NCI-H2107 treated with DMSO at 0.1 percent for 48 hours (cell line): ENCODE data around the gene BNIP5.
"Not testable (repeated sequence)": the region's sequence is repeated elsewhere in the genome, so short reads cannot be mapped to it uniquely, and the experiment has no call there.

ENCODE experiments used
- DNase-seq: peaks from one replicate; lab custom pipeline; 2025; ENCODE audit not compliant: unreplicated experiment; lab: John Stamatoyannopoulos, UW

Gene BNIP5

GRCh38 chr6:36364669-36365479, 28.2 kb upstream of the BNIP5 start:
- DNase-seq = no peak

GRCh38 chr6:36364061-36364635, 27.5 kb upstream of the BNIP5 start:
- not testable (repeated sequence) for DNase-seq

GRCh38 chr6:36363371-36363752, 26.7 kb upstream of the BNIP5 start:
- DNase-seq = not testable (repeated sequence)

GRCh38 chr6:36362551-36363370, 26.1 kb upstream of the BNIP5 start:
- no peak for DNase-seq

GRCh38 chr6:36361071-36361470, 24.4 kb upstream of the BNIP5 start:
- DNase-seq = no peak

- DNase-seq = peak; percentile 24
Measured at GRCh38 chr6:36360241-36361054, 23.8 kb upstream of the BNIP5 start.

GRCh38 chr6:36358226-36358915, 21.7 kb upstream of the BNIP5 start:
- DNase-seq = no peak

GRCh38 chr6:36357872-36358225, 21.2 kb upstream of the BNIP5 start:
- DNase-seq = no peak

- no peak for DNase-seq
Measured at GRCh38 chr6:36355819-36356218, 19.1 kb upstream of the BNIP5 start.

GRCh38 chr6:36353411-36353915, 16.8 kb upstream of the BNIP5 start:
- no peak for DNase-seq

GRCh38 chr6:36352477-36353157, 15.9 kb upstream of the BNIP5 start:
- no peak for DNase-seq

GRCh38 chr6:36350681-36351571, 14.2 kb upstream of the BNIP5 start:
- DNase-seq = no peak

- DNase-seq = no peak
Measured at GRCh38 chr6:36350082-36350481, 13.4 kb upstream of the BNIP5 start.

GRCh38 chr6:36349240-36349639, 12.6 kb upstream of the BNIP5 start:
- DNase-seq = peak; percentile 84

- DNase-seq = no peak
Measured at GRCh38 chr6:36347621-36348020, 10.9 kb upstream of the BNIP5 start.

GRCh38 chr6:36346486-36347273, 10.0 kb upstream of the BNIP5 start:
- no peak for DNase-seq

GRCh38 chr6:36345681-36346466, 9.2 kb upstream of the BNIP5 start:
- DNase-seq = no peak
